ENCODE data around the gene NEIL3. TPM values are rescaled to one million over a fixed set of nuclear protein-coding genes. Genes with fewer than 3 reads are reported as not detected.

Gene NEIL3
- polyA plus RNA-seq, 1 experiment: 3.7 TPM

DNA sequence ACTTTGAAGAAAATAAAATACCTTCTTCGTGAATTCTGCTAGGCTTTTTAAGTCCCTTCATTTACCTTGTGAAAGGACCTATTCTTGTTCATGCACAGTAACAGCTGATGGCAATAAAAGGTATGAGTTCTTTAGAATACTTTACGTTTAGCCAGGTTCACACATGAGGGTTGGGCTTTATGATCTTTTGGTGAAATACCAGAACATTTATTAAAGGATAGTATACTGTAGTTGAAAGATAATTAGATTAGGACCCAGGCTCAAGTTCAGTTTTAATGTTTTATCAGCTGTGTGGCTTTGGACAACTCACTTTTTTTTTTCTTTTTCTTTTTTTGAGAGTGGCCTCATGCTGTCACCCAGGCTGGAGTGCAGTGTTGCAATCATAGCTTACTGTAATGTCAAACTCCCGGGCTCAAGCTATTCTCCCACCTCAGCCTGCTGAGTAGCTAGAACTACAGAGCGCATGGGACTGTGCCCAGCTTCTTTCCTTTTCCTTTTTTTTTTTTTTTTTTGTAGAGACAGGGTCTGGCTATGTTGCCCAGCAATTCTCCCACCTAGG lies 28.2 kb upstream of the NEIL3 start:
- H3K9me3 ChIP-seq (ENCODE audit: control insufficient read depth, insufficient read depth, low read length): no peaks in the 10 kb centered on the region
- TF ChIP-seq, protein P1, sequence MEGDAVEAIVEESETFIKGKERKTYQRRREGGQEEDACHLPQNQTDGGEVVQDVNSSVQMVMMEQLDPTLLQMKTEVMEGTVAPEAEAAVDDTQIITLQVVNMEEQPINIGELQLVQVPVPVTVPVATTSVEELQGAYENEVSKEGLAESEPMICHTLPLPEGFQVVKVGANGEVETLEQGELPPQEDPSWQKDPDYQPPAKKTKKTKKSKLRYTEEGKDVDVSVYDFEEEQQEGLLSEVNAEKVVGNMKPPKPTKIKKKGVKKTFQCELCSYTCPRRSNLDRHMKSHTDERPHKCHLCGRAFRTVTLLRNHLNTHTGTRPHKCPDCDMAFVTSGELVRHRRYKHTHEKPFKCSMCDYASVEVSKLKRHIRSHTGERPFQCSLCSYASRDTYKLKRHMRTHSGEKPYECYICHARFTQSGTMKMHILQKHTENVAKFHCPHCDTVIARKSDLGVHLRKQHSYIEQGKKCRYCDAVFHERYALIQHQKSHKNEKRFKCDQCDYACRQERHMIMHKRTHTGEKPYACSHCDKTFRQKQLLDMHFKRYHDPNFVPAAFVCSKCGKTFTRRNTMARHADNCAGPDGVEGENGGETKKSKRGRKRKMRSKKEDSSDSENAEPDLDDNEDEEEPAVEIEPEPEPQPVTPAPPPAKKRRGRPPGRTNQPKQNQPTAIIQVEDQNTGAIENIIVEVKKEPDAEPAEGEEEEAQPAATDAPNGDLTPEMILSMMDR (IDR thresholded peaks at IDR 0.05; ENCODE audit: low read depth, low read length): no peak
- H3K4me3 ChIP-seq (ENCODE audit: low read depth, low read length): no peak overlapping the region
- H3K27ac ChIP-seq (ENCODE audit: low read depth, low read length): no peak overlapping the region
- H3K27me3 ChIP-seq (ENCODE audit: control insufficient read depth, insufficient read depth, low read length): no peaks in the 10 kb centered on the region
- ChIA-PET POLR2A (interaction anchor here (0.6 kb wide), 1 partner anchor 8 kb away, joined by 3 read pairs; no protein-coding TSS in a partner anchor), CTCF (interaction anchor here (1.1 to 1.9 kb wide), 4 partner anchors 31 to 195 kb away, joined by 3 to 9 read pairs (median 4); no protein-coding TSS in a partner anchor)
- no peak for DNase-seq (ENCODE audit: low read depth, low spot score)

DNA sequence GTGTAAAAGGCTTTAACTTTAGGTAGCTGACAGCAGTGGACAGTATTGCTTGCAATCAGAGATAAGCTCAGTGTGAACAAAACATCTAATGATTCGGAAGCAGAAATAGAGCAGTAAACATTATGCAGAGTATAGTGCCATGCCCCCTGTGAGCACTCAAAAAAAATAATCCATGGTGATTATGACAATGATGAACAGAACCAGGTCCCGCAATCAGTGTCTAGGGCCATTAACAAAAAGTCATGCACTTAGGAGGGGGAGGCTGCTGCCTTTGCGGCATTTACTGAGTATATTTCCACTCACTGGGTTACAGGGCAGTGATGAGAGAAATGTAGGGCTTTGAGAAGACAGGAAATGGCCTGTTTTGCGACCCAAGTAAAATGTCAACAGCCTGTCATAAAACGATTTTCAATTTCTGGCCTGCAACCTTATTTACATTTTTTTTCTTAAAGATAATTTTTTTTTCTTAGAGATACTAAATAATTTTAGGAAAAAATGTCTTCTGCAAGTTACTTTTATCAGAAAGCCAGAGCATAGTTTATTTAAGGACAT lies 27.3 kb upstream of the NEIL3 start:
- POLR2A ChIA-PET: no interaction called here
- TF ChIP-seq, protein P1 (IDR thresholded peaks at IDR 0.05; ENCODE audit: low read depth, low read length): no peak
- no peaks in the 10 kb centered on the region for H3K27me3 ChIP-seq (ENCODE audit: control insufficient read depth, insufficient read depth, low read length)
- H3K9me3 ChIP-seq (ENCODE audit: control insufficient read depth, insufficient read depth, low read length): no peaks in the 10 kb centered on the region
- no peak overlapping the region for H3K4me3 ChIP-seq (ENCODE audit: low read depth, low read length)
- CTCF ChIA-PET: interaction anchor here (1.1 to 1.9 kb wide), 3 partner anchors 57 to 194 kb away, joined by 3 to 6 read pairs (median 3); no protein-coding TSS in a partner anchor
- no peak for DNase-seq (ENCODE audit: low read depth, low spot score)
- no peak overlapping the region for H3K27ac ChIP-seq (ENCODE audit: low read depth, low read length)

DNA sequence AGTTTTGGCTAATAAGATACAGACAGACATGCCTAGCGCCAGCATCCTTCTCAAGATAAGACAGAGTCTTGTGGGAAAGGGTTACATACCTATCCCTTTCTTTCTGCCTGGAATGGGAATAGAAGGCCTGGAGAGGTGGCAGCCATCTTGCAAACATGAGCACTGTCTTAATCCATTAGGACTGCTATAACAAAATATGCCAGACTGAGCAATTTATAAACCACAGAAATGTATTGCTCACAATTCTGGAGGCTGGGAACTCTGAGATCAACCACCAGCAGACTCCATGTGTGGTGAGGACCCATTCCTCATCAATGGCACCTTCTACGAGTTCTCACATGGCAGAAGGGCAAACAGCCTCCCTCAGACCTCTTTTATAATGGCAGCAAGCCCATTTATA lies 26.5 kb upstream of the NEIL3 start:
- ChIA-PET POLR2A (no interaction called here), CTCF (interaction anchor here (1.3 kb wide), 1 partner anchor 33 kb away, joined by 3 read pairs; no protein-coding TSS in a partner anchor)
- DNase-seq (ENCODE audit: low read depth, low spot score): no peak

DNA sequence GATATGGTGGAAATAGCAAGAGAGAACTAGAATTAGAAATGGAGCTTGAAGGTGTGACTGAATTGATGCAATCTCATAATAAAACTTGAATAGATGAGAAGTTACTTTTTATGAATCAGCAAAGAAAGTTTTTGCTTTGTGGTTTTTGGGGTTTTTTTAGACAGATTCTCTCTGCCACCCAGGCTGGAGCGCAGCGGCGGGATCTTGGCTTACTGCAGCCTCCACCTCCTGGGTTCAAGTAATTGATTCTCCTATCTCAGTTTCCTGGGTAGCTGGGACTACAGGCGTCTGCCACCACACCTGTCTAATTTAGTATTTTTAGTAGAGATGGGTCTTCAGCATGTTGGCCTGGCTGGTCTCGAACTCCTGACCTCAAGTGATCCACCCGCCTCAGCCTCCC lies 23.7 kb upstream of the NEIL3 start:
- ChIA-PET CTCF (interaction anchor here (2.0 kb wide), 1 partner anchor 19 kb away, joined by 4 read pairs; no protein-coding TSS in a partner anchor), POLR2A (no interaction called here)
- no peaks in the 10 kb centered on the region for H3K9me3 ChIP-seq (ENCODE audit: control insufficient read depth, insufficient read depth, low read length)
- no peak overlapping the region for H3K27ac ChIP-seq (ENCODE audit: low read depth, low read length)
- no peaks in the 10 kb centered on the region for H3K27me3 ChIP-seq (ENCODE audit: control insufficient read depth, insufficient read depth, low read length)
- DNase-seq (ENCODE audit: low read depth, low spot score): no peak
- TF ChIP-seq, protein P1 (IDR thresholded peaks at IDR 0.05; ENCODE audit: low read depth, low read length): no peak
- H3K4me3 ChIP-seq (ENCODE audit: low read depth, low read length): no peak overlapping the region

More for the DNA sequence above, 26.5 kb upstream of the NEIL3 start:
- H3K4me3 ChIP-seq (ENCODE audit: low read depth, low read length): no peak overlapping the region
- H3K27me3 ChIP-seq (ENCODE audit: control insufficient read depth, insufficient read depth, low read length): no peaks in the 10 kb centered on the region
- no peak overlapping the region for H3K27ac ChIP-seq (ENCODE audit: low read depth, low read length)
- TF ChIP-seq, protein P1 (IDR thresholded peaks at IDR 0.05; ENCODE audit: low read depth, low read length): no peak
- H3K9me3 ChIP-seq (ENCODE audit: control insufficient read depth, insufficient read depth, low read length): no peaks in the 10 kb centered on the region

DNA sequence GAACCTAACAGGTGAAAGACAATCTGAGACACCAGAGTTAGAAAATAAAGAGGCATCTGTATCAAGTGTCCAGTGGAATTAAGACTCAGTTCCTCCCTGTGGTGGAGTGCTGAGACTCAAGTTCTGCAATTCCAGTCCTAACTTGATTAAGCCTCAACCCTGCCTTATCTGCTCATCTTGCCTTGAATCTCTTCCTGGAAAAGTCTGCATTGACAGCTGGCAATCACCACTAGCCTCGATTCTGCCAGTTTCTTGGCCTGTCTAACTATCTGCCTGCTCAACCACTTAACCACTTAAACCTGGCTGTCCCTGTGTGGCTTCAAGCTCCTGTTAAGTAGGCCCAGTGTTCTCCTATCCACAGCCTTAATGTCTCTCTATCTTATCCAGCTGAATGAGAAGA lies 22.4 kb upstream of the NEIL3 start:
- Histone ChIP-seq H3K9me3 (ENCODE audit: control insufficient read depth, insufficient read depth, low read length) (no peaks in the 10 kb centered on the region), H3K27ac (ENCODE audit: low read depth, low read length) (no peak overlapping the region), H3K4me3 (ENCODE audit: low read depth, low read length) (no peak overlapping the region), H3K27me3 (ENCODE audit: control insufficient read depth, insufficient read depth, low read length) (no peaks in the 10 kb centered on the region)
- DNase-seq (ENCODE audit: low read depth, low spot score): no peak
- TF ChIP-seq, protein P1 (IDR thresholded peaks at IDR 0.05; ENCODE audit: low read depth, low read length): no peak
- ChIA-PET CTCF (interaction anchor here (2.0 to 2.4 kb wide), 2 partner anchors 17 to 37 kb away, joined by 4 to 6 read pairs; no protein-coding TSS in a partner anchor), POLR2A (no interaction called here)

Data from AG04450 (cell line).